PC-3 (cell line): ENCODE results near the gene AZIN2. TPM values are rescaled to one million over a fixed set of nuclear protein-coding genes. Genes with fewer than 3 reads are reported as not detected.

Source experiments
- ATAC-seq: fragments of 200-7000 bp; cut with Tn5 transposase; 2 replicates; pipeline ENCODE4 v1.9.1; 2020; ENCODE audit warnings: mild to moderate bottlenecking, moderate library complexity
- BruUV-seq: library from RNA; stranded (reverse); fragments of 400-500 nt; replicated peaks from 2 replicates; lab custom pipeline; 2021; lab: Mats Ljungman, UMichigan
- CTCF ChIA-PET: fragments of 300-600 bp; sonication (Branson Sonifier 250); formaldehyde crosslinking; loops from one replicate; lab custom pipeline; 2022; ENCODE audit warnings: antibody characterized with exemption; lab: Charles Lee
- POLR2A ChIA-PET: fragments of 300-600 bp; sonication (Branson Sonifier 250); formaldehyde crosslinking; loops from one replicate; lab custom pipeline; 2022; ENCODE audit warnings: antibody characterized with exemption; ENCODE audit not compliant: unreplicated experiment; lab: Charles Lee
- DNase-seq: peaks from one replicate; pipeline ENCODE4 v3.0.0-alpha.2; 2015
- H2AFZ ChIP-seq: fragments of 300-600 bp; sonication (generic); 2 replicates; pipeline ENCODE4 v1.6.0; 2016; ENCODE audit warnings: antibody characterized with exemption, low read length
- H3F3A ChIP-seq: fragments of 300-600 bp; sonication (generic); one replicate; pipeline ENCODE4 v1.6.0; 2017; ENCODE audit warnings: antibody characterized with exemption, low read length, control low read depth, mild to moderate bottlenecking; ENCODE audit not compliant: unreplicated experiment
- H3K27ac ChIP-seq: fragments of 300-600 bp; sonication (generic); 2 replicates; pipeline ENCODE4 v1.5.1; 2016; ENCODE audit warnings: mild to moderate bottlenecking, low read length
- H3K27me3 ChIP-seq: fragments of 300-600 bp; sonication (generic); 2 replicates; pipeline ENCODE4 v1.6.1; 2016; ENCODE audit warnings: low read length, mixed read lengths
- H3K36me3 ChIP-seq: fragments of 300-600 bp; sonication (generic); 2 replicates; pipeline ENCODE4 v1.6.1; 2016; ENCODE audit warnings: low read depth, mixed run types, low read length, mixed read lengths
- H3K4me1 ChIP-seq: fragments of 300-600 bp; sonication (generic); 2 replicates; pipeline ENCODE4 v1.5.1; 2016; ENCODE audit warnings: low read length; ENCODE audit not compliant: insufficient read depth
- H3K4me2 ChIP-seq: fragments of 300-600 bp; sonication (generic); 2 replicates; pipeline ENCODE4 v1.6.0; 2016; ENCODE audit warnings: low read length
- H3K4me3 ChIP-seq: fragments of 300-600 bp; sonication (generic); 2 replicates; pipeline ENCODE4 v1.5.1; 2016; ENCODE audit warnings: mild to moderate bottlenecking, low read length, mixed read lengths
- H3K79me2 ChIP-seq: fragments of 300-600 bp; sonication (generic); 2 replicates; pipeline ENCODE4 v1.6.1; 2017; ENCODE audit warnings: low read length, mixed read lengths
- H3K9ac ChIP-seq: fragments of 300-600 bp; sonication (generic); 2 replicates; pipeline ENCODE4 v1.6.0; 2016; ENCODE audit warnings: mild to moderate bottlenecking, low read length
- H3K9me2 ChIP-seq: fragments of 300-600 bp; sonication (generic); replicated peaks from 2 replicates; pipeline ENCODE4 v1.6.1; 2016; ENCODE audit warnings: mixed run types, low read length, mixed read lengths
- H3K9me3 ChIP-seq: fragments of 300-600 bp; sonication (generic); 2 replicates; pipeline ENCODE4 v1.6.1; 2016; ENCODE audit warnings: low read length, mixed read lengths
- H4K20me1 ChIP-seq: fragments of 300-600 bp; sonication (generic); 2 replicates; pipeline ENCODE4 v1.6.1; 2016; ENCODE audit warnings: low read length, mixed read lengths
- EZH2 ChIP-seq: fragments of 300-600 bp; sonication (generic); IDR thresholded peaks from one replicate; pipeline ENCODE4 v1.6.1; 2017; ENCODE audit warnings: antibody characterized with exemption, mild to moderate bottlenecking, low read length; ENCODE audit not compliant: unreplicated experiment
- EZH2phosphoT487 ChIP-seq: fragments of 300-600 bp; sonication (generic); IDR thresholded peaks from 2 replicates; pipeline ENCODE4 v1.6.1; 2018; ENCODE audit warnings: mild to moderate bottlenecking, antibody characterized with exemption, low read length, borderline replicate concordance
- intact Hi-C: fragments of 100-400 bp; cut with micrococcal nuclease; formaldehyde crosslinking; loops from 2 replicates; pipeline ENCODE4 v1.9.0; 2023
- total RNA-seq: library from RNA; depleted of rRNA; stranded (reverse); fragments of >200 nt; gene quantifications from 2 replicates; pipeline ENCODE4 v1.2.3, GENCODE V29; 2014
- TF ChIP-seq, protein P1 (sequence below): fragments of 300-600 bp; sonication (generic); conservative IDR thresholded peaks from 2 replicates; pipeline ENCODE4 v1.5.1; 2017; ENCODE audit warnings: antibody characterized with exemption, low read depth, mild to moderate bottlenecking, low read length

AZIN2 gene
- total RNA-seq, 1 experiment from 2014 or later = 2.2 TPM

DNA sequence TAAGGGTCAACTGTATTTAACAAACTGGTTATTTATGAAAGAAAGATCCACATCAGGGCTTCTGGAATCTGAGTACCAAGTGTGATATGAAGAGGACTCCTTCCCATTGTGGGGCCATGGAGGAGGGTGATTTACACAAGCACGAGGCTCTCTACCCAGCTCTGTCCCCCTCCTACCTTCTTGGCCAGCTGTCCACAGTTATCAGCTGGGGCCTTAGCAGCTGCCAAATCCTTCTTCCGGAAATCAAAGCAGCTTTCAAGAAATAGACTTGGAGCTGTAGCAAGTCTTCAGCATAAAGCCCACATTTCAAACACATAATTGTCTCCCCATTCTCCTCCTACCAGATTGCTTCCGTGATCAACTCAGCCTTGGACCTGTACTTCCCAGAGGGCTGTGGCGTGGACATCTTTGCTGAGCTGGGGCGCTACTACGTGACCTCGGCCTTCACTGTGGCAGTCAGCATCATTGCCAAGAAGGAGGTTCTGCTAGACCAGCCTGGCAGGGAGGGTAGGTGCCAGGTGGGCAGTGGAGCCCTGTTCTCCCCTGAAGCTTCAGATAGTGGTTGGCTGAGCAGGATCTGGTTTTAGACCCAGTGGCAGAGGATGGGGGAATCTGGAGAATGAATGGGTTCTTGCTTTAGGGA is 15.5 kb downstream of the AZIN2 start:
- Histone ChIP-seq H2AFZ (no peak overlapping the region), H3K4me3 (no peak overlapping the region), H3K9me3 (no peaks in the 10 kb centered on the region), H3K4me2 (no peak overlapping the region), H3K79me2 (no peaks in the 10 kb centered on the region), H3K4me1 (peaks cover 22% of the 10 kb centered on the region), H3K27me3 (no peaks in the 10 kb centered on the region), H3K27ac (no peak overlapping the region), H3K9me2 (no peaks in the 10 kb centered on the region), H4K20me1 (no peaks in the 10 kb centered on the region), H3K36me3 (peaks cover 6% of the 10 kb centered on the region; the same call in 1 of the 2 replicates), H3K9ac (no peak overlapping the region), H3F3A (peaks cover 7% of the 10 kb centered on the region)
- ATAC-seq (no peak), DNase-seq (no peak)
- ChIA-PET CTCF (interaction anchor here (0.7 kb wide), 1 partner anchor 127 kb away, joined by 4 read pairs; no protein-coding TSS in a partner anchor), POLR2A (no interaction called here)
- TF ChIP-seq EZH2phosphoT487 = no peak
- TF ChIP-seq, protein P1, sequence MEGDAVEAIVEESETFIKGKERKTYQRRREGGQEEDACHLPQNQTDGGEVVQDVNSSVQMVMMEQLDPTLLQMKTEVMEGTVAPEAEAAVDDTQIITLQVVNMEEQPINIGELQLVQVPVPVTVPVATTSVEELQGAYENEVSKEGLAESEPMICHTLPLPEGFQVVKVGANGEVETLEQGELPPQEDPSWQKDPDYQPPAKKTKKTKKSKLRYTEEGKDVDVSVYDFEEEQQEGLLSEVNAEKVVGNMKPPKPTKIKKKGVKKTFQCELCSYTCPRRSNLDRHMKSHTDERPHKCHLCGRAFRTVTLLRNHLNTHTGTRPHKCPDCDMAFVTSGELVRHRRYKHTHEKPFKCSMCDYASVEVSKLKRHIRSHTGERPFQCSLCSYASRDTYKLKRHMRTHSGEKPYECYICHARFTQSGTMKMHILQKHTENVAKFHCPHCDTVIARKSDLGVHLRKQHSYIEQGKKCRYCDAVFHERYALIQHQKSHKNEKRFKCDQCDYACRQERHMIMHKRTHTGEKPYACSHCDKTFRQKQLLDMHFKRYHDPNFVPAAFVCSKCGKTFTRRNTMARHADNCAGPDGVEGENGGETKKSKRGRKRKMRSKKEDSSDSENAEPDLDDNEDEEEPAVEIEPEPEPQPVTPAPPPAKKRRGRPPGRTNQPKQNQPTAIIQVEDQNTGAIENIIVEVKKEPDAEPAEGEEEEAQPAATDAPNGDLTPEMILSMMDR = no peak
- TF ChIP-seq EZH2 = no peak
- intact Hi-C loops = no loop called here
- BruUV-seq = no TSS peak

DNA sequence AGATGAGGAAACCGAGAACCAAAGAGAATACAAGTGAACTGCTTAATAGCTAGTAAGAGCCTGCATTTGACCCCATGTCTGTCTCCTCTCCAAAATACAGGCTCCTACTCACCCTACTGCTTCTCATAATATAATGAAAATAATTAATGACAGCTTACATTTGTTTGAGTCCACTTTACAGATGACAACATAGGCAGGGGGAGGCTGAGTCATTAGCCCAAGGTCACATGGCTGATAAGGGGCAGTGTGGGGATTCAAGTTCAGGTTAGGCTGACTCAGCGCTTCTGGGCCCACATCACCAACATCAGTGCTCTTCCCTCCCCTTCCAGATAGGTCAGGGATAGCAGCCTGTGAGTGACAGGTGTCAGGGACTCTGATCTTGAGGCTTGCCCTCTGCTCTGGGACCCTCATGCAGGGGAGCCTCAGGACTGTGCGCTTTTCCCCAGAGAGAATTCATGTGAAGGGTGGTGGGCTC is 16.2 kb downstream of the AZIN2 start:
- H3K4me2 ChIP-seq = no peak overlapping the region
- BruUV-seq = no TSS peak
- no peak for DNase-seq
- H3K9me3 ChIP-seq = no peaks in the 10 kb centered on the region
- peaks cover 6% of the 10 kb centered on the region; the same call in 1 of the 2 replicates for H3K36me3 ChIP-seq
- no peak for ATAC-seq
- TF ChIP-seq, protein P1 = no peak
- TF ChIP-seq EZH2 = no peak
- no peak for TF ChIP-seq EZH2phosphoT487
- no peaks in the 10 kb centered on the region for H3K79me2 ChIP-seq
- H3K4me1 ChIP-seq = peaks cover 22% of the 10 kb centered on the region
- no peak overlapping the region for H3K27ac ChIP-seq
- no peaks in the 10 kb centered on the region for H4K20me1 ChIP-seq
- H2AFZ ChIP-seq = no peak overlapping the region
- ChIA-PET CTCF (interaction anchor here (0.7 kb wide), 1 partner anchor 127 kb away, joined by 4 read pairs; no protein-coding TSS in a partner anchor), POLR2A (no interaction called here)
- H3K4me3 ChIP-seq = no peak overlapping the region
- H3K9me2 ChIP-seq = no peaks in the 10 kb centered on the region
- no peak overlapping the region for H3K9ac ChIP-seq
- peaks cover 7% of the 10 kb centered on the region for H3F3A ChIP-seq
- intact Hi-C loops = no loop called here
- H3K27me3 ChIP-seq = no peaks in the 10 kb centered on the region

DNA sequence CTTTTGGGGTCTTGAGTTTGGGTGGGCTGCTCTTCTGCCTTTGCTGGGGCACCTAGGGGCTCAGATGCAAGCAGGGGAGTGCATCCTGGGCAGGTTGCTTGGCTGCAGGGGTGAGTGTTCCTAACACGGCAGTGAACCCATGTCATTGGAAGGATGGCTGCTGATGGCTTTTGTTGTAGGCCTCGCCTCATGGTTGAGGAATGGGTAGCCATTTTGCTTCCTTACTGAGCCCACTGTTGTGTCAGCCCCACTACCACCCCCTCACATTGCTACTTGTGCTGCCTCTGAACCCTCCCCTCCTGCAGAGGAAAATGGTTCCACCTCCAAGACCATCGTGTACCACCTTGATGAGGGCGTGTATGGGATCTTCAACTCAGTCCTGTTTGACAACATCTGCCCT is 16.8 kb downstream of the AZIN2 start:
- Histone ChIP-seq H3K4me2 (no peak overlapping the region), H3F3A (peaks cover 7% of the 10 kb centered on the region), H3K79me2 (no peaks in the 10 kb centered on the region), H3K9me2 (no peaks in the 10 kb centered on the region), H2AFZ (no peak overlapping the region), H3K27ac (no peak overlapping the region), H4K20me1 (no peaks in the 10 kb centered on the region), H3K4me3 (no peak overlapping the region), H3K4me1 (peaks cover 22% of the 10 kb centered on the region), H3K27me3 (no peaks in the 10 kb centered on the region), H3K9me3 (no peaks in the 10 kb centered on the region), H3K9ac (no peak overlapping the region), H3K36me3 (peaks cover 6% of the 10 kb centered on the region; the same call in 1 of the 2 replicates)
- DNase-seq = no peak
- POLR2A ChIA-PET = no interaction called here
- intact Hi-C loops = no loop called here
- CTCF ChIA-PET = no interaction called here
- TF ChIP-seq, protein P1 = no peak
- TF ChIP-seq EZH2 = no peak
- TF ChIP-seq EZH2phosphoT487 = no peak
- ATAC-seq = no peak
- no TSS peak for BruUV-seq
